Activated CD8-positive, alpha-beta T cell treated with anti-CD3 and anti-CD28 coated beads, Interleukin-2, amount 10 ng/mL, durations not matched to agents 7 days and 5 days (primary cell): ENCODE measurements around the gene PINLYP. TPM values are rescaled to one million over a fixed set of nuclear protein-coding genes. Genes with fewer than 3 reads are reported as not detected.
"Not testable (repeated sequence)": the region's sequence is repeated elsewhere in the genome, so short reads cannot be mapped to it uniquely, and the experiment has no call there.

ENCODE experiments used
- ATAC-seq: fragments of 150-1000 bp; cut with Tn5 transposase; one replicate; pipeline ENCODE4 v1.10.0; 2021; ENCODE audit warnings: moderate library complexity
- CTCF ChIA-PET: fragments of 350-600 bp; sonication (Branson Sonifier 250); formaldehyde crosslinking; loops from one replicate; lab custom pipeline; 2021; ENCODE audit warnings: antibody characterized with exemption; lab: Charles Lee
- POLR2A ChIA-PET: fragments of 350-600 bp; sonication (Branson Sonifier 250); formaldehyde crosslinking; loops from one replicate; lab custom pipeline; 2021; ENCODE audit warnings: antibody characterized with exemption; lab: Charles Lee
- DNase-seq: peaks from one replicate; pipeline ENCODE4 v3.0.0-alpha.2; 2020
- H3K27ac Mint-ChIP-seq: one replicate; pipeline ENCODE4 v1.8.0; 2021; ENCODE audit warnings: mild to moderate bottlenecking, mixed read lengths
- H3K27me3 Mint-ChIP-seq: one replicate; pipeline ENCODE4 v1.8.0; 2021; ENCODE audit warnings: low read depth, mixed read lengths
- H3K36me3 Mint-ChIP-seq: one replicate; pipeline ENCODE4 v1.8.0; 2021; ENCODE audit warnings: low read depth, mixed read lengths
- H3K4me1 Mint-ChIP-seq: one replicate; pipeline ENCODE4 v1.8.0; 2021; ENCODE audit warnings: low read depth, mixed read lengths
- H3K4me3 Mint-ChIP-seq: one replicate; pipeline ENCODE4 v1.8.0; 2021; ENCODE audit warnings: mild to moderate bottlenecking, mixed read lengths
- H3K9me3 Mint-ChIP-seq: one replicate; pipeline ENCODE4 v1.8.0; 2022; ENCODE audit warnings: mixed read lengths; ENCODE audit not compliant: insufficient read depth
- total RNA-seq, 2 experiments: library from RNA; stranded (reverse); gene quantifications; one replicate each; pipeline ENCODE4 v1.2.3, GENCODE V29; 2021

PINLYP gene
- total RNA-seq, 2 experiments from 2014 or later: 7.4 to 8.9 TPM

DNA sequence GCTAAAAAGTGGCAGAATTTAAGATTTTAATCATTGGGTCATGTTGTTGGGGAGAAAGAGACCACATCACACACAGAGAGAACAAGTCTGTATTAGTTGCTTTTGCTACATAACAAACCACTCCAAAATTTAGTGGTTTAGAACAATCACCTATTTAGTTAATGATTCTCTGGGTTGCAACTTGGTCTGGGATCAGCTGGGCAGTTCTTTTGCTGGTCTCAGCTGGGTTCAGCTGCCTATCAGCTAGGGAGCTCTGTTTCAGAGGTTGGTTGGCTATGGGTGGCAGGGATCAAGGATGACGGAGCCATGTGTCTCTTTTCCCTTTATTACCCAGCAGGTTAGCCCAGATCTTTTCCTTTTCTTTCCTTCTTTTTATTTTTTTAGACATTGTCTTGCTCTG, 8.9 kb downstream of the PINLYP start:
- no peaks in the 10 kb centered on the region for H3K9me3 Mint-ChIP-seq

DNA sequence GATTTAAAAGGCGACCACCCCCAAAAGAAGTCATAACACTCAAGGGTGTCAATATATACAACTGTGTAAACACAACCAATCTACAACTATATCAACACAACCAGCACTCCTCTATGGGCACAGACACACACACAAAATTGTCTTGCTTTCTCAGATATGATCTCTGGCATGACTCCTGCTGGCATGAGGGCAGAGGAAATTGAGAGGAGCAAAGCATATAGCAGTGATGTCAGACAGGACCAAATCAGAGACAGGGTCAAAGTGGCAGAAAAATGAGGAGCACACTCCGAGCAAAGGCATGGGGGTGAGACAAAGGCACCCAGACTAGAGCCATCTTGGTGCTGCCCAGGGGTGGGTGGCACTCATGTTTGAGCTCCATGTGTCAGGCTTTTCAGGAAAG, 10.7 kb downstream of the PINLYP start:
- DNase-seq: no peak
- H3K36me3 Mint-ChIP-seq: peaks cover 27% of the 10 kb centered on the region

More for the DNA sequence above, 8.9 kb downstream of the PINLYP start:
- no peak overlapping the region for H3K4me3 Mint-ChIP-seq
- DNase-seq: no peak
- ChIA-PET CTCF (interaction anchor here (1.0 to 9.0 kb wide), 5 partner anchors 12 to 178 kb away, joined by 3 to 88 read pairs (median 7); partner anchors contain the start of genes IRGQ and ZNF576), POLR2A (interaction anchor here (1.6 kb wide), 1 partner anchor 10 kb away, joined by 6 read pairs; no protein-coding TSS in a partner anchor)
- peak overlapping the region; percentile 86 for H3K27ac Mint-ChIP-seq
- ATAC-seq: no peak
- H3K4me1 Mint-ChIP-seq: peaks cover 45% of the 10 kb centered on the region
- no peaks in the 10 kb centered on the region for H3K27me3 Mint-ChIP-seq
- H3K36me3 Mint-ChIP-seq: peaks cover 19% of the 10 kb centered on the region

DNA sequence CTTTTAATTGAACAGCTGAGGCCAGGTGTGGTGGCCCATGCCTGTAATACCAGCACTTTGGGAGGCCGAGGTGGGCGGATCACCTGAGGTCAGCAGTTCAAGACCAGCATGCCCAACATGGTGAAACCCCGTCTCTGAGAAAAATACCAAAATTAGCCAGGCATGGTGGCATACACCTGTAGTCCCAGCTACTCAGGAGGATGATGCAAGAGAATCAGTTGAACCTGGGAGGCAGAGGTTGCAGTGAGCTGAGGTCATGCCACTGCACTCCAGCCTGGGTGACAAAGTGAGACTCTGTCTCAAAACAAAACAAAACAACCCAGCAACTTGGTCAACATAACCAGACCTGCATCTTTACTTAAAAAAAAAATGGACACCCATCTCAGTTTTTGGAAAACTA, 11.4 kb downstream of the PINLYP start:
- H3K4me3 Mint-ChIP-seq, H3K27me3 Mint-ChIP-seq, ATAC-seq, H3K9me3 Mint-ChIP-seq, H3K27ac Mint-ChIP-seq, DNase-seq: not testable (repeated sequence)
- Mint-ChIP-seq H3K36me3 (peaks cover 27% of the 10 kb centered on the region), H3K4me1 (peaks cover 36% of the 10 kb centered on the region)
- ChIA-PET POLR2A (interaction anchor here (1.3 kb wide), 1 partner anchor 9 kb away, joined by 3 read pairs; no protein-coding TSS in a partner anchor), CTCF (interaction anchor here (4.4 to 9.0 kb wide), 2 partner anchors 9 to 32 kb away, joined by 23 to 88 read pairs; partner anchors contain the start of genes IRGQ and ZNF576)

More for the DNA sequence above, 10.7 kb downstream of the PINLYP start:
- Mint-ChIP-seq H3K9me3 (no peaks in the 10 kb centered on the region), H3K4me3 (no peak overlapping the region), H3K27me3 (no peaks in the 10 kb centered on the region), H3K4me1 (peaks cover 43% of the 10 kb centered on the region), H3K27ac (no peak overlapping the region)
- ATAC-seq: no peak
- CTCF ChIA-PET: interaction anchor here (4.4 to 9.0 kb wide), 2 partner anchors 10 to 31 kb away, joined by 23 to 88 read pairs; partner anchors contain the start of genes IRGQ and ZNF576
- POLR2A ChIA-PET: interaction anchor here (1.3 kb wide), 1 partner anchor 9 kb away, joined by 3 read pairs; no protein-coding TSS in a partner anchor

DNA sequence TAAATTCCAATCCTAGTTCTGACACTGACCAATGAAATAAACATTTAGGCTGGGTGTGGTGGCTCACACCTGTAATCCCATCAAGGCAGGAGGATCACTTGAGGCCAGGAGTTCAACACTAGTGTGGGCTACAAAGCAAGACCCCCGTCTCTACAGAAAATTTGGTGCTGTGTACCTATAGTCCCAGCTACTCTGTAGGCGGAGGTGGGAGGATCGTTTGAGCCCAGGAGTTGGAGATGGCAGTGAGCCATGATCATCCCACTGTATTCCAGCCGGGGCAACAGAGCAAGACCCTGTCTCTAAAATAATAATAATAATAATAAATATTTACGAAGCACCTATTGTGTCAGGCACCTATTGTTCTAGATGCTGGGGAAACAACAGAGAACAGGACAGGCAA, 13.7 kb downstream of the PINLYP start:
- POLR2A ChIA-PET: no interaction called here

DNA sequence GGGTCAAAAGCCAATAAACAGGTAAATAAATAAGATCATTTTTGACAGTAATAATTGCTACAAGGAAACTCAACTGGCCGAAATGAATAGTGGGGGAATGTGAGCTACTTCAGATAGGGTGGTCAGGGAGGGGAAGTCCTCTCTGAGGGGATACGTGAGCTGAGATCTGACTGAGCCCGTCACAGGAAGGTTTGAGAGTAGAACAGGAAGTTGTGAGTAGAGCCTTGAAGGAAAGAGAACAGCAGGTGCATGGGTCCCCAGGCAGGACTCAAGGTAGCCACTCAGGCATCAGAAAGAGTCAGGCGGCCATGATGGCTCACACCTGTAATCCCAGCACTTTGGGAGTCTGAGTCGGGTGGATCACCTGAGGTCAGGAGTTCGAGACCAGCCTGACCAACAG, 14.1 kb downstream of the PINLYP start:
- Mint-ChIP-seq H3K27ac (peak overlapping the region; percentile 31), H3K4me1 (peaks cover 24% of the 10 kb centered on the region), H3K4me3 (no peak overlapping the region), H3K9me3 (no peaks in the 10 kb centered on the region), H3K27me3 (no peaks in the 10 kb centered on the region), H3K36me3 (peaks cover 33% of the 10 kb centered on the region)
- CTCF ChIA-PET: interaction anchor here (1.3 to 3.9 kb wide), 3 partner anchors 24 to 143 kb away, joined by 3 to 28 read pairs (median 3); no protein-coding TSS in a partner anchor
- no peak for ATAC-seq
- POLR2A ChIA-PET: no interaction called here
- no peak for DNase-seq

More for the DNA sequence above, 13.7 kb downstream of the PINLYP start:
- DNase-seq (no peak), ATAC-seq (no peak)
- Mint-ChIP-seq H3K4me3 (no peak overlapping the region), H3K9me3 (no peaks in the 10 kb centered on the region), H3K4me1 (peaks cover 27% of the 10 kb centered on the region), H3K27me3 (no peaks in the 10 kb centered on the region), H3K36me3 (peaks cover 37% of the 10 kb centered on the region), H3K27ac (peak overlapping the region; percentile 31)
- CTCF ChIA-PET: interaction anchor here (1.3 to 3.9 kb wide), 3 partner anchors 24 to 142 kb away, joined by 3 to 28 read pairs (median 3); no protein-coding TSS in a partner anchor

DNA sequence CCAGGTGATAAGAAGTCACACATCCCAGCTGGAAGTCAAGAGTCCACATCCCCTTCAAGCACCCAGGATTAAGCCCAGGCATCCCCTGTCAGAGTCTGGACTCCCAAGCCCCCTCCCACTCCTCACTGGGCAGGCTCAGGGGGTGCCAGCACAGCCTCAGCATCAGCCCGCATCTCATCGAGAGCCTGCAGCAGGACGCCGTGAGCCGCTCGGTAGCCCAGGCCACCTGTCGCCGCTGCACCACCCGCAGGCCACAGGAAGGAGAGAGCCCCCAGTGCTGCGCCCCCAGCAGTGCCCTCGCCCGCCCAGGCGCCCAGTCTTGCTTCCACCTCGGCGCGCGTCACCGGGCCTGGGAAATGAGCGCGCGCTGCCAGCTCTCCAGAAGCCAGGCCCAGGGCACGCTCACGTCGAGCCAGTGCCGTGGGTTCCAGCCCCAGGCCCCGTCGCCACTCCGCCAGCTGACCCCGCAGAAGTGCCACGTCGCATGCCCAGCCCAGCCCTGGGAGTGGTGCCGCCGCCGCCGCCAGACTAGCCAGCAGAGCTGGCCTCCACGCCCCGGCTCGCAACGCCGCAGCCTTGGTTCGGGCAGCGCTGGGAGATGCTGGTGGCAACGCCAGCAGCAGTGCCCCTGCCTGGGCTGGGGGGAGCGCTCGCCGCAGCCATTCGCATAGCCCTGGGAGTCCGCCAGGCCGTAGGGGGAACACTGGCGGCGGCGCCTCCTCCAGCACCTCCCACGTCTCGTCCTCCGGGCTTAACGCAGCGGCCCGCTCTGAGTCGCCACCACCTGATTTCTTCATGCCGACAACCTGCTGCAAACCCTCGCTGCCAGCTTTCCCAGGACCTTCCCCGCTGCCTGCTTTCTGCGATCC, 16.5 kb downstream of the PINLYP start:
- no peak overlapping the region for H3K4me3 Mint-ChIP-seq
- no peaks in the 10 kb centered on the region for H3K27me3 Mint-ChIP-seq
- DNase-seq: no peak
- no peak overlapping the region for H3K27ac Mint-ChIP-seq
- H3K4me1 Mint-ChIP-seq: peaks cover 29% of the 10 kb centered on the region
- no peaks in the 10 kb centered on the region for H3K9me3 Mint-ChIP-seq
- H3K36me3 Mint-ChIP-seq: peaks cover 30% of the 10 kb centered on the region
- ChIA-PET CTCF (interaction anchor here (1.1 to 6.7 kb wide), 2 partner anchors 34 to 145 kb away, joined by 3 to 239 read pairs; no protein-coding TSS in a partner anchor), POLR2A (interaction anchor here (0.7 kb wide), 1 partner anchor 27 kb away, joined by 3 read pairs; no protein-coding TSS in a partner anchor)
- no peak for ATAC-seq

DNA sequence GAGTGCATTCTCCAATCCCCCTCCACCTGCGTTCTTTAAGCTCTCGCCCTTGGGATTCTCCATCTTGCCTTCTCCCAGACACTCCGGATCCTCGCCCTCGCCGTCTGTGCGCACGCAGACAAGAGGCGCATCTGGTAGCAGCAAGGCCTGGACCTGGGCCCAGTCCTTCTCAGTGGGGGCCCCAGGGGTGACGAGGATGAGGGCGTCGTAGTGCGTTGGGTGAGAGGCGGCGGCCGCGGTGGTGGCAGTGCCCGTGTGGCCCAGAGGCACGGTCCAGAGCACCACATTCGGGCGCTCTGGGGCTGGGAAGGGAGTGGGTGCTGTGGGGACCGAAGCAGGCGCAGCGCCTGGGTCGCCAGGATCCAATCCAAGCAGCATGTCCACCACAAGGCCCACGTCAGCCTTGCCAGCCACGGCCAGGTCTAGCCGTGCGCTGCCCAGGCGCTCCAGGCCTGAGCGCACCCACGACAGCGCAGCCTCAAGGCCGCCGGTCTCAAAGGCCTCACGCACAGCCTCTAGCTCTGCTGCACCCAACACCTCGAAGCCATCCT, 17.3 kb downstream of the PINLYP start:
- no peaks in the 10 kb centered on the region for H3K27me3 Mint-ChIP-seq
- no peak overlapping the region for H3K4me3 Mint-ChIP-seq
- DNase-seq: no peak
- peaks cover 37% of the 10 kb centered on the region for H3K4me1 Mint-ChIP-seq
- CTCF ChIA-PET: interaction anchor here (0.9 to 6.7 kb wide), 7 partner anchors 17 to 146 kb away, joined by 3 to 239 read pairs (median 50); partner anchors contain the start of genes PINLYP, XRCC1 and ZNF575
- no peak for ATAC-seq
- POLR2A ChIA-PET: no interaction called here
- no peaks in the 10 kb centered on the region for H3K9me3 Mint-ChIP-seq
- no peak overlapping the region for H3K27ac Mint-ChIP-seq
- H3K36me3 Mint-ChIP-seq: peaks cover 30% of the 10 kb centered on the region

DNA sequence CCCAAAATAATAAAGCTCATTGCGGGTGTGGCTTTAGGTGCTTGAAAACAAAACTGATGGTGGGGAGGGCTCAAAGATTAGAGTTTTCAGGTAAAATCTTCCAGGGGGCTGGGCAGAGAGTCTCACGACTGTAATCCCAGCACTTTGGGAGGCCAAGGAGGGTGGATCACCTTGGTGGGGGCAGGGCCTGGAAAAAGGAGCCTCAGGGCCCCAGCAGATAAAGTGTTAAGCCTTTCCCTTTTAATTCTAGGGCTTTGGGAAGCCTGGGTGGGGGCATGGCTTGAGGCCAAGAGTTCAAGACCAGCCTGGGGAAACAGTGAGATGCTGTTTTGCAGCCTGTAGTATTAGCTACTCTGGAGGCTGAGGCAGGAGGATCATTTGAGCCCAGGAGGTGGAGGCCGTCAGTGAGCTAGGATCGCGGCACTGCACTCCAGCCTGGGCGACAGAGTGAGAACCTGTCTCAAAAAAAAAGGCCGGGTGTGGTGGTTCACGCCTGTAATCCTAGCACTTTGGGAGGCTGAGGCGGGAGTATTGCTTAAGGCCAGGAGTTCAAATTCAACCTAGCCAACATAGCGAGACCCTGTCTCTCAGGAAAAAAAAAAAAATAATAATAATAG, 18.6 kb downstream of the PINLYP start:
- Mint-ChIP-seq H3K27me3 (no peaks in the 10 kb centered on the region), H3K27ac (peak overlapping the region; percentile 62), H3K36me3 (peaks cover 33% of the 10 kb centered on the region), H3K9me3 (no peaks in the 10 kb centered on the region), H3K4me3 (peak overlapping the region; percentile 98), H3K4me1 (peaks cover 48% of the 10 kb centered on the region)
- ATAC-seq (no peak), DNase-seq (no peak)
- CTCF ChIA-PET: interaction anchor here (0.7 to 6.7 kb wide), 31 partner anchors 11 to 216 kb away, joined by 3 to 239 read pairs (median 7); partner anchors contain the start of genes ETHE1, PHLDB3, PINLYP and XRCC1
- POLR2A ChIA-PET: interaction anchor here (0.6 to 3.9 kb wide), 14 partner anchors 10 to 163 kb away, joined by 3 to 44 read pairs (median 6); partner anchors contain the start of genes PINLYP, XRCC1 and ZNF575

DNA sequence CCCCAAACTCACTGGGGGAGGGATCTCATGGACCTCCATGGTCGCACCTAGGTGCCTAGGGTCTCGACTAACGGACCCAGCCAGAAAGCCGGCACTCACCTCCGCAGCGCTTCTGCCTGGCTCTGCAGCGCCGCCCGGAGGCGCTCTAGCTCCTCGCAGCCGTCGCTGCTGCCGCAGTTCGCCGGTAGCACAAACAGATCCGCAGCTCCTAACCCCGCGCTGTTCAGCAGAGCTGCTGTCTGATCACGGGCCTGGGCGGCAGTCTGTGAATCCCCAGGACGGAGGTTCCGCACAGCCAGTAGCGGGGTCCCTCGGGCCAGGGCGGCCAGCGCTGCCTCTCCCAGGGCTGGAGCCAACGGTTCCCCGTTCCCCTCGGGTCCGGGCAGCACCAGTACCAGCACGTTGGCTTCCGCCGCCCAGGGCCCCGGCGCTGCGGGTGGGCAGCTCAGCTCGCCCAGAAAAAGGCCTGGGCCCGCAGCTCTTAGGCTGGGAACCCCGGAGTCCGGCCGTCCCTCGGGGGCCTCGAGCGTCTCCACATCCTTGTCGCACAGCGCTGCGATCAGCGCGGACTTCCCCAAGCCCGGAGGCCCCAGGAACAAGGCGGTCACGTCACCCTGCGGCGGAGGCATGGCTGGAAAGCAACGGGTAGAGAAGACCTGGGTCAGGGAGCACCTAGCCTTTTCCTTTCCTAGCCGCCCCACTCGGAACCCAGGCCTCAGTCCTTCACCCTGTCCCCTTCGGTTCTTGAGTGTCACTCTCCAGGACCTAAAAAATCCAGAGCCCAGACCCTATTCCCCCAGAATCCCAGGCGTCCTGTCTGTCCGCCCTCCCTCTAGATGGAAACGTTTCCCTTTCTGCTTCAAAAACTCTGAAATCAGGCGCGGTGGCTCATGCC, 19.4 kb downstream of the PINLYP start:
- peak overlapping the region; percentile 99 for H3K27ac Mint-ChIP-seq
- ChIA-PET CTCF (interaction anchor here (0.5 to 6.7 kb wide), 30 partner anchors 12 to 215 kb away, joined by 3 to 239 read pairs (median 8); partner anchors contain the start of genes ETHE1, PHLDB3, PINLYP and XRCC1), POLR2A (interaction anchor here (0.6 to 3.9 kb wide), 17 partner anchors 11 to 1497 kb away, joined by 3 to 44 read pairs (median 5); partner anchors contain the start of genes PINLYP, XRCC1 and ZNF575)
- H3K4me1 Mint-ChIP-seq: peaks cover 43% of the 10 kb centered on the region
- peak; percentile 57 for ATAC-seq
- H3K4me3 Mint-ChIP-seq: peak overlapping the region; percentile 98
- H3K27me3 Mint-ChIP-seq: no peaks in the 10 kb centered on the region
- no peaks in the 10 kb centered on the region for H3K9me3 Mint-ChIP-seq
- peaks cover 33% of the 10 kb centered on the region for H3K36me3 Mint-ChIP-seq
- peak; percentile 83 for DNase-seq

DNA sequence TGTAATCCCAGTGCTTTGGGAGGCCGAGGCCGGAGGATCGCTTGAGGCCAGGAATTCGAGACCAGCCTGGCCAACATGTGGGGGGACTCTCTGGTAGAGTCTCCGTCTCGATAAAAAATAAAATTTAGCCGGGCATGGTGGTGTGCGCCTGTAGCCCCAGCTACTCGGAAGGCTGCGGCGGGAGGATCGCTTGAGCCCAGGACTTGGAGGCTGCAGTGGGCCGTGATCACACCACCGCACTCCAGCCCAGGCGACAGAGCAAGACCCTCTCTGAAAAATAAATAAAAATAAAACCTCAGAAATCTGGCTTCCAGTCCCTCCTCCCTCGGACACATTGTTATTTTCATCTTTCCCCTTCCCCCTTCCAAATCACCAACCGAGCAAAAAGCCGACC, 20.0 kb downstream of the PINLYP start:
- no peaks in the 10 kb centered on the region for H3K9me3 Mint-ChIP-seq
- H3K27ac Mint-ChIP-seq: peak overlapping the region; percentile 99
- POLR2A ChIA-PET: interaction anchor here (0.6 to 3.9 kb wide), 10 partner anchors 12 to 1497 kb away, joined by 3 to 44 read pairs (median 5); partner anchors contain the start of genes PINLYP, XRCC1 and ZNF575
- H3K4me3 Mint-ChIP-seq: peak overlapping the region; percentile 98
- CTCF ChIA-PET: interaction anchor here (0.5 to 6.7 kb wide), 18 partner anchors 11 to 163 kb away, joined by 3 to 239 read pairs (median 7); partner anchors contain the start of genes PINLYP, SMG9, XRCC1 and ZNF575
- peak; percentile 48 for DNase-seq
- ATAC-seq: peak; percentile 29
- peaks cover 38% of the 10 kb centered on the region for H3K4me1 Mint-ChIP-seq
- H3K36me3 Mint-ChIP-seq: peaks cover 33% of the 10 kb centered on the region
- no peaks in the 10 kb centered on the region for H3K27me3 Mint-ChIP-seq
